ENCODE measurements around the gene NCKAP5.
"Not testable (repeated sequence)": the region's sequence is repeated elsewhere in the genome, so short reads cannot be mapped to it uniquely, and the experiment has no call there.

Gene NCKAP5

GRCh38 chr2:132725748-132726147, 842.5 kb downstream of the NCKAP5 start:
- DNase-seq, result no peak

- no peak for DNase-seq
Measured at GRCh38 chr2:132725148-132725547, 843.1 kb downstream of the NCKAP5 start.

GRCh38 chr2:132721938-132722337, 846.3 kb downstream of the NCKAP5 start:
- DNase-seq, result no peak

GRCh38 chr2:132720393-132720792, 847.9 kb downstream of the NCKAP5 start:
- DNase-seq, result no peak

GRCh38 chr2:132719480-132719879, 848.8 kb downstream of the NCKAP5 start:
- no peak for DNase-seq

GRCh38 chr2:132716954-132717353, 851.3 kb downstream of the NCKAP5 start:
- no peak for DNase-seq

GRCh38 chr2:132715386-132716351, 852.6 kb downstream of the NCKAP5 start:
- DNase-seq, result no peak

GRCh38 chr2:132703396-132703795, 864.9 kb downstream of the NCKAP5 start:
- DNase-seq, result no peak

- no peak for DNase-seq
Measured at GRCh38 chr2:132701810-132702209, 866.5 kb downstream of the NCKAP5 start.

GRCh38 chr2:132699802-132700201, 868.5 kb downstream of the NCKAP5 start:
- DNase-seq, result not testable (repeated sequence)

GRCh38 chr2:132698347-132698746, 869.9 kb downstream of the NCKAP5 start:
- not testable (repeated sequence) for DNase-seq

- no peak for DNase-seq
Measured at GRCh38 chr2:132697556-132698205, 870.6 kb downstream of the NCKAP5 start.

GRCh38 chr2:132692816-132693215, 875.4 kb downstream of the NCKAP5 start:
- DNase-seq, result no peak

GRCh38 chr2:132691556-132691955, 876.7 kb downstream of the NCKAP5 start:
- no peak for DNase-seq

GRCh38 chr2:132690664-132691303, 877.5 kb downstream of the NCKAP5 start:
- DNase-seq, result no peak

GRCh38 chr2:132681766-132682165, 886.5 kb downstream of the NCKAP5 start:
- no peak for DNase-seq

- no peak for DNase-seq
Measured at GRCh38 chr2:132680544-132680943, 887.7 kb downstream of the NCKAP5 start.

- no peak for DNase-seq
Measured at GRCh38 chr2:132678483-132678882, 889.8 kb downstream of the NCKAP5 start.

GRCh38 chr2:132677661-132678060, 890.6 kb downstream of the NCKAP5 start:
- DNase-seq, result no peak

GRCh38 chr2:132676999-132677398, 891.3 kb downstream of the NCKAP5 start:
- no peak for DNase-seq

- no peak for DNase-seq
Measured at GRCh38 chr2:132671151-132671835, 897.0 kb downstream of the NCKAP5 start.

GRCh38 chr2:132670496-132671150, 897.6 kb downstream of the NCKAP5 start:
- no peak for DNase-seq

All from AML-193 (cell line).